Fibroblast of villous mesenchyme (primary cell): Measurements from ENCODE around the gene DPM3. TPM values are rescaled to one million over a fixed set of nuclear protein-coding genes. Genes with fewer than 3 reads are reported as not detected.
A peak's percentile ranks its signal among the peaks of the same experiment; 100 is the strongest.

Experiments
- DNase-seq: peaks from one replicate; pipeline ENCODE4 v3.0.0-alpha.2; 2010; ENCODE audit warnings: low read depth
- H3K4me3 ChIP-seq: 2 replicates; pipeline ENCODE4 v1.5.1; 2011; ENCODE audit warnings: low read depth, mild to moderate bottlenecking, low read length
- total RNA-seq: library from RNA; depleted of rRNA; stranded (reverse); fragments of >200 nt; gene quantifications from 2 replicates; pipeline ENCODE4 v1.2.3, GENCODE V29; 2012
- TF ChIP-seq, protein P1 (sequence below): IDR thresholded peaks from 2 replicates; pipeline ENCODE4 v1.5.1; 2012; ENCODE audit warnings: low read depth, mild to moderate bottlenecking, low read length; ENCODE audit not compliant: insufficient read depth

DPM3 gene
- total RNA-seq, 1 donor = 23.7 TPM

DNA sequence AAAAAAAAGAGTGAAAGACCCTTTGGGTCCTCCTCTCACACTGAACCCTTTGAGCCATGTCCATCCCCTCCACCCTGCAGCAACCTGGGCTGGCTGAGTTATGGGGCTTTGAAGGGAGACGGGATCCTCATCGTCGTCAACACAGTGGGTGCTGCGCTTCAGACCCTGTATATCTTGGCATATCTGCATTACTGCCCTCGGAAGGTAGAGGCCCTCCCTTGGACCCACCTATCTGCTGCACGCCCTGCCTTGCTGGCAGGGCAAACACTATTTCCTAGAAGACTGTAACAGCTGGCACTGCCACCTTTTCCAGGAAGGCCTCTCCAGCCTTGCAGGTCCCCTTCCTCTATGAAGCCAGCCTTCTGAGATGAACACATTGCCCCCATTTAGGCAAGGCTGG lies 3.6 kb downstream of the DPM3 start:
- no peak for DNase-seq
- peak overlapping the region; percentile 89 for H3K4me3 ChIP-seq
- TF ChIP-seq, protein P1, sequence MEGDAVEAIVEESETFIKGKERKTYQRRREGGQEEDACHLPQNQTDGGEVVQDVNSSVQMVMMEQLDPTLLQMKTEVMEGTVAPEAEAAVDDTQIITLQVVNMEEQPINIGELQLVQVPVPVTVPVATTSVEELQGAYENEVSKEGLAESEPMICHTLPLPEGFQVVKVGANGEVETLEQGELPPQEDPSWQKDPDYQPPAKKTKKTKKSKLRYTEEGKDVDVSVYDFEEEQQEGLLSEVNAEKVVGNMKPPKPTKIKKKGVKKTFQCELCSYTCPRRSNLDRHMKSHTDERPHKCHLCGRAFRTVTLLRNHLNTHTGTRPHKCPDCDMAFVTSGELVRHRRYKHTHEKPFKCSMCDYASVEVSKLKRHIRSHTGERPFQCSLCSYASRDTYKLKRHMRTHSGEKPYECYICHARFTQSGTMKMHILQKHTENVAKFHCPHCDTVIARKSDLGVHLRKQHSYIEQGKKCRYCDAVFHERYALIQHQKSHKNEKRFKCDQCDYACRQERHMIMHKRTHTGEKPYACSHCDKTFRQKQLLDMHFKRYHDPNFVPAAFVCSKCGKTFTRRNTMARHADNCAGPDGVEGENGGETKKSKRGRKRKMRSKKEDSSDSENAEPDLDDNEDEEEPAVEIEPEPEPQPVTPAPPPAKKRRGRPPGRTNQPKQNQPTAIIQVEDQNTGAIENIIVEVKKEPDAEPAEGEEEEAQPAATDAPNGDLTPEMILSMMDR = no peak

DNA sequence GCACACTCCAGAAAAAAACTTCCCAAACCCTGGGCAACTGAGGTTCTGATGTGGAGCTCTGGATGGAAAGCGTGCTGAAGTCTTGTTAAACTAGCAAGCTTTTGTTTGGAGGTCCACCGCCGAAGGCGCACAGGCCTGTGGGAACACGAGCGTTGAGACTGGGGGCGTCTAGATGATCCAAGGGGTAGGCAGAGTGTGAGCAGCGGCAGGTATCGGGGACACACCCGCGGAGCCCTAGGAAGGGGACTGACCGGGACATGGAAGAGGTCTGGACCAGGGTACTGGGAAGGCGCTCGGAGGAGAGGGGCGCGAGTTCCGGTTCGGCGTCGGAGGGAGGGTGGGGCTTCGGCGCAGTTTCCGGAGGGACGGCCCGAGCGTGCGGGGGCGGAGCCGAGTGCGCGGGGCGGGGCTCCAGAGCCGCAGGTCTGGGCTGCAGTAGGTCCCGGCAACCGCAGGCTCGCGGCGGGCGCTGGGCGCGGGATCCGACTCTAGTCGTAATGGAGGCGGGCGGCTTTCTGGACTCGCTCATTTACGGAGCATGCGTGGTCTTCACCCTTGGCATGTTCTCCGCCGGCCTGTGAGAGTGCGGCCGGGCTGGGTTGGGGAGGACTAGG lies 4.8 kb downstream of the DPM3 start, which contains the start of gene SLC50A1:
Gene SLC50A1 (plus strand): TSS at position 438 of the 614 bp plus-strand sequence. CDS start 60 bp downstream, at position 498.
- DNase-seq = peak; percentile 95
- TF ChIP-seq, protein P1 = no peak
- H3K4me3 ChIP-seq = peak within 1 kb of the TSS; percentile 89

DNA sequence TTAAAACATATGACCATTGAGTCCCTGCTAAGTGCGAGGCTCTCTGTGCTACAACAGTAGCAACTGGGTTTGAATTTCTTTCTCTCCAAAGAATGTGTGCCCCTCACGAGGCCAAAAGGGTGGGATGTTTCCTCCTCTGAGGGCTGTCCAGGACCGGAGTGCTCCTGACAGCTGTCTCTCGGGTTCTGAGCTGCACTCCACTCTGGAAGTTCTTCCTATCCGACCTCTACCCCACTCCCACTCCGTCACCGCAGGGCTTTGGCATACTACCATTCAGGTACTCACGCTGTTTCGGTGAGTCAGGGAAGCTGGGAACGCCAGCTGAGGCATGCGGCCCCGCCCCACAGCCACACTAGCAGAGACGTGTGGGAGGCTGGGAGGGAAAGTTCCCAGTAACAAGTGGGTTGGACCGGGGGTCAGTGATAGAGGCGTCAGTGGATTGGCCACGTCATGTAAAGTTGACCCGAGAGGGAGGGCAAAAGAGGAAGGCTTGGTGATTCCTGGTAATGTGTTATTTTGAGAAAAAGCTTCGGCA lies 5.4 kb downstream of the DPM3 start:
- peak overlapping the region; percentile 89 for H3K4me3 ChIP-seq
- peak; percentile 97 for DNase-seq
- TF ChIP-seq, protein P1 = no peak

DNA sequence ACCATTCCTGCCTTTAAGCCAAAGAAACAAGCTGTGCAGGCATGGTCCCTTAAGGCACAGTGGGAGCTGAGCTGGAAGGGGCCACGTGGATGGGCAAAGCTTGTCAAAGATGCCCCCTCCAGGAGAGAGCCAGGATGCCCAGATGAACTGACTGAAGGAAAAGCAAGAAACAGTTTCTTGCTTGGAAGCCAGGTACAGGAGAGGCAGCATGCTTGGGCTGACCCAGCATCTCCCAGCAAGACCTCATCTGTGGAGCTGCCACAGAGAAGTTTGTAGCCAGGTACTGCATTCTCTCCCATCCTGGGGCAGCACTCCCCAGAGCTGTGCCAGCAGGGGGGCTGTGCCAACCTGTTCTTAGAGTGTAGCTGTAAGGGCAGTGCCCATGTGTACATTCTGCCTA lies 6.0 kb downstream of the DPM3 start:
- H3K4me3 ChIP-seq = no peak overlapping the region
- TF ChIP-seq, protein P1 = no peak
- no peak for DNase-seq

DNA sequence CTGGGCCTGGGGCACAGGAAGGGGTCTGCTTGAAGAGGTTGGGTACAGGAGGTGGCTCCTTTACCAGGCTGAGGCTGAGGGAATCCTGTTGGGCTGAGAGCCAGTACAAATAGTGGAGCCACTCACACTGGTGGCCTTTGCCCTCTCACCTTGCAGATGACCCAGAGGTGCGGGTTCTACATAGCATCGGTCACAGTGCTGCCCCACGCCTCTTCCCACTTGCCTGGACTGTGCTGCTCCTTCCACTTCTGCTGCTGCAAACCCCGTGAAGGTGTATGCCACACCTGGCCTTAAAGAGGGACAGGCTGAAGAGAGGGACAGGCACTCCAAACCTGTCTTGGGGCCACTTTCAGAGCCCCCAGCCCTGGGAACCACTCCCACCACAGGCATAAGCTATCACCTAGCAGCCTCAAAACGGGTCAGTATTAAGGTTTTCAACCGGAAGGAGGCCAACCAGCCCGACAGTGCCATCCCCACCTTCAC lies 6.5 kb downstream of the DPM3 start:
- no peak overlapping the region for H3K4me3 ChIP-seq
- DNase-seq = no peak
- TF ChIP-seq, protein P1 = no peak

DNA sequence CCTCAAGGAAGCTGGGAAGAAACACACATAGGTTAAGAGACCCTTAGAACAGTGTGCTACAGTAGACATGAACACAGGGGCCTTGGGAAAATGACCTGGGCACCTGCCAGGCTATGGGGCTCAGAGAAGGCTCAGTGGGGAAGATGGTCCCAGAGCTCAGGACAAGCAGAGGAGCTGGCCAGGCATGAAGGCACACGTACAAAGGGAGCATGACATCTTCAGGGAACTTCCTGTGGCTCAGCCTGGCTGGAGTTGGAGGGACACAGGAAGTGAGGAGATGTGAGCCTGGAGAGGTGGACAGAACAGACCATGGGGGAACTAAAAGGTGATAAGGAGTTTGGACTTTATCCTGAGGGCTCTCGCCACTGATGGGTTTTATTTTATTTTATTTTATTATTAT lies 8.5 kb downstream of the DPM3 start:
- H3K4me3 ChIP-seq = no peak overlapping the region
- no peak for DNase-seq
- TF ChIP-seq, protein P1 = no peak
